GM19240 (cell line): Measurements from ENCODE around the gene SH3BP4.

Experiments used
- DNase-seq: peaks from one replicate; pipeline ENCODE4 v3.0.0; 2011; ENCODE audit warnings: low spot score; ENCODE audit not compliant: insufficient read length

Gene SH3BP4

DNA sequence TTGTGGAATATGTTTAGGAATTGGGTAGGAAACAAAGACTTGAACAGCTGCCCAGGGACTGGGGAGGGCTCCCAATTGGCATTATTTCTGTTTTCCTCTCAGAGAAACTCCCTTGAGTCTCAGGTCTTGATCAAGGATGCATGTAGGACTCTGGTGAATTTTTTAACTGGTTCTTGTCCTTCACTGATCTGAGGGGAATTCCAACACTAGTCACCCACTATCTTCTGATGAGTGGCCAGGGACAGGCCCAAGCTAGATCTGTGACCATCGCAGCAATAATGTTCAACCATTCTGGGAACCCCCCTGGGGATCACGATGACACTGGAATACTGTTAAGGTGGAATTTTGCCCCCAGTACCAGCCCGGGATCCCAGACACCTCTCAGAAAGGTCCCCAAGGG is 132.0 kb downstream of the SH3BP4 start:
- DNase-seq: no peak

DNA sequence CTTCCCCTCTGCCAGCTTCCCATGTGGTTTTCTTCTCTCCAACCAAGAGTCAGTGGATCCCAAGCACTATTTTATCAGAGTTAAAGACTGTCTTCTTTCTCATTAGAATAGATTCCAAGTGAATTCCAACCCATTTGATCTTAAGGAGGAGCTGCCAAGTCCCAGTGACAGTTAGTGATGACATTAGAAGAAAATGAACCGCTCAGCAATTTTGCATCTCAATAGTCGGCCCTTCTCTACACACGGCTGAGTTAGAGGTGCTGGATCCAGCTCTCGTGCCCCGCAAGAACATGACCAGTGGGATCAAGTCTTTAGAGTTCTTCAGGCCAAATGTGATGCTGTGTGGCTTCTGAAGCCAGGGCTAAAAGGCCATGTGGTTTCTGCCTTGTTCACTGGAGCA is 132.6 kb downstream of the SH3BP4 start:
- DNase-seq: no peak

GRCh38 chr2:235085476-235085875 is 133.7 kb downstream of the SH3BP4 start:
- DNase-seq: no peak

DNA sequence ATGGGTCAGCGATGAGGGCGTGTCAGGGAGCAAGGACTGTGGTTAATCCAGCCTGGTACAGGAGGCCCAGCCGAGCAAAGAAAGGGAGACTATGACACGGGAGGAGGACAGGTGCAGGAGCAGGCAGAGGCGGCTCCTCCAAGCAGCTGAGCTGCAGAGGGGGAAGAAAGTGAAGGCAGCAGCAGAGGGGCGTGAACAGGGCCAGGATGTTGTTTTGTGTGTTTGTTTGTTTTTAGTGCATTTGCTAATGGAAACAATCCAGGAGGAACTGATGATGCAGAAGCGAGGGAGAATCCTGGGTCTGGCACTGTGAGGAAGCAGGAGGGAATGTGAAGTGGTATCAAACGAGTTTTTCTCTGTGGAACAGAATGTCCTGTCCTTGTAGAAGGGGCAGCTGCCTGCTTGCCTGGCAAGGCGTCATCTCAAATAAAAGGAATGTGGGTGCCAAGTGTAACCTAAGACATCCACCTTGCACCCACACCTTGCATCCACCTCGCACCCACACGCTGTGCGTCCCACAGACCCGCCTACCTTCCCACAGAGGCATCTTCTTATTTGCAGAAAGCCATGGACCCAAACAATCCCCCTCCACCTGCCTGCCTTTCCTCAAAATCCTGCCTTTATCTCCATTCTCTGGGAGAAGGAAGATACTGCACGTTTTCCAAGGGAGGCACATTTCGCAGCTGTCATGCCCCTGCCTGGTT is 134.8 kb downstream of the SH3BP4 start:
- DNase-seq: no peak

DNA sequence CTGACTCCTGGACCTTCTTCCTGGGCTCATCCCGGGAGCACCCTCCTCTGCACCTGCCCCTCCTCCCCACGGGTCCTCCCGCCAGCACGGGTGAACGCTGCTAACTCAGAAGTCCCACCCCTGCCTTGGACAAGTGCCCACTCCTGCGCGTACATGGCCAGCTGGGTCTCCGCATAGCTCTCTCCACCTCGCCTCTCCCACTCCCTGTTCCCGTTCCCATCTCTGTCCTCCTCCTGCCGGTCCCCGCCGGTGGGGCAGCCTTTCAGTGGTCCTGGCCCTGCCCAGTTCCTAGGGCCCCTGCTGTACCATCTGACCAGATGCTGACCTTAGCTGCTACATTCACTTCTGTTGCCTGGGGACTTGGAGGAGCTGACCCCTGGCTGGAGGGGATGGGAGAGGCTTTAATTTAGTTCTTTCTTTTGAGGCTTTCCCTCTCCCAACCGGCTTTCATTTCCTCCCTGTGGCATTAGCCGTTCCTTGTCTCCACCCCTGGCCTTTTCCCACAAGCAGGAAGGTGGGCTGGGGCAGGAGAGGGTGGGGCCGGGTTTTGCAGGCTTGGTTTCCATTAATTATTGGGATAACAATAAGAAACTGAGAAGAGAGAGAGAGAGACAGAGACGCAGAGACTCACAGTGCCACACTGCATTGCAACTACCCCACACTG is 136.1 kb downstream of the SH3BP4 start:
- DNase-seq: no peak

DNA sequence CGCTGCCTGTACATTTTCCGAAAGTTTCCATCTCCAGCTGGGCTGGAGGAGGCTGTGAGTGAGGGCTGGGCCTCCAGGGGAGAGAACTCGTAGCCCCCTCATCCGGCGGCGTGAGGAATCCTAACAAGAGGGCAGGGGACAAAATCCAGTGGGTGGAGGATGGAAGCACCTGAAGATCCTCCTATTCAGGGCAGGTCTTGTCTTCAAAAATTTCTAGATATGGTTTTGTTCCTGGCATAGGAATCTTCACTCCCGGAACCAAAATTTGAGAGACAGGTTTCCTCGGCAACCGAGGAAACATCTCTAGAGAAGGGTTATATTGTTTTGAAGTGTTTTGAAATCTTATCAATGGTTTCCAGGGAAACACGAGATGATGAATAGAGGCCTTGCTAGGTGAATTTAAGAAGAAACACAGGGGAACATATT is 136.7 kb downstream of the SH3BP4 start:
- no peak for DNase-seq

GRCh38 chr2:235091421-235091820 is 139.6 kb downstream of the SH3BP4 start:
- DNase-seq: no peak

GRCh38 chr2:235091983-235092382 is 140.2 kb downstream of the SH3BP4 start:
- no peak for DNase-seq

DNA sequence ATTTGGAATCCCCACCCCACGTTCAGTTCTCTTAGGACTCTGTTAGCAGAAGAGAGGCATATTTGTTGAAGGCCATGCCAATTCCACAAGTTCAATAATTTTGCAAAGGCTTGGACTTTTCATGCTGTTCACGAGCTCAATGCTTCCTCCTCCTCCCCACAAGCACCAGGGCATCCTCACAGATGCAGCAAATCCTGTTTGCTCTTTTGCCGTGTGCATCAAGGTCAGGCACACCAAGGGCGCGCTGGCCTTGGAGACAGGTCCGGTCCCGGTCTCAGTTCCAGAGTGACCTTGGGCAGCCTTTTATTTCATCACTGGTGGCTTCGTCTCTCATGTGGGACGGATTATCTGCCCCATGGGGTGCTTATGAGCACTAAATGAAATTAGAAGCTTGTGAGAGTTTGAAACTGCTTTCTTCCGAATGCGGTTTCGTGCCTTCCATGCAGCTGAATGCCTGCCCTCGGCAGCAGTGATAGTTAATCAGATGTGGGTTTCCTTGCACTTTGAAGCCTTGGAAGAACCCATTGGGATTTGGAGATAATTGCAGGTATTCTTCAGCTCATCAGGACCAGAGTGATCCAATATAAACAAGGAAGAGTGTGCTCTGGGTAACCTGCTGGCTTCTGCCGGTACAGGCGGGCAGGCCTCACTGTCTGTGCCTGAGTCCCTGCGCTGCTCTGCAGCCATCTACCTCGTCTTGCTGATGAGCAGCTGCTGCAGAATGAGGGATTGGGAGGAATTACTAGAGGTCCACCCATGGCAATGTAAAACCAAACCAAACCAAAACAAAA is 140.8 kb downstream of the SH3BP4 start:
- no peak for DNase-seq

DNA sequence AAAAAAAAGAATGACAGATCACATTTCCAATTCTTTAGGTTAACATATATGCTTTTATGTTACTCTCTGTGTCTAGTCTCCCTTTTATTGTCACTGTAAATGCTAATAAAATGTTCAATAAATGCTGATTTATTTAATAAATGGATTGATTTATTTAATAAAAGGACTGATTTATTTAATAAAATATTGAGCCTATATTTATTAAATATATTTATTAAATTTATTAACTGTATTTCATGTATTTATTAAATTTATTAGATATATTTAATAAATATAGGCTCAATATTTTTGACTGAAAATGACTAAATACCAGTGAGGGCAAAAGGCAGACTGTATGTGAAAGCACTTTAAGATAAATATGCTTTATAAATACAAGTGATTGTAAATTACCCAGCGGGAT is 142.6 kb downstream of the SH3BP4 start:
- DNase-seq: no peak

GRCh38 chr2:235095569-235095968 is 143.8 kb downstream of the SH3BP4 start:
- no peak for DNase-seq

GRCh38 chr2:235096447-235096846 is 144.6 kb downstream of the SH3BP4 start:
- DNase-seq: no peak

GRCh38 chr2:235097196-235097595 is 145.4 kb downstream of the SH3BP4 start:
- DNase-seq: no peak

DNA sequence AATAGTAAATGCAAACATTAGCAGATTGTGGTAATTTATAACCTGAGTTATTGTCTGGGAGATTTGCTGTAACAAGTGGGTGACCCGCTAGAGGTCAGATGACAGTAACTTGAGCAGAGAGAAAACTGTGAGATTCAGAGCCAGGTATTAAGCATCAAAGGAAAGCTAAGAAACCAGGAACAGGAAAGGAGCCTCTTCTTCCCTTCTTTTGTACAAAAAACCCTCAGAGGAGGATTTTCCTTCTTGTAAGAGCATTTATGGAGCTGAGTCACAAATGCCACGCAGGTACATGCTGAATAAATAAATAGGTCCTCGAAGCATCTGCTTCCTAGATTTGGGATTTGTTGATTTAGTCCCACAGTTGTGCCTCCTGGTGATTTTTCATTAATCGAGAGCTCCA is 146.5 kb downstream of the SH3BP4 start:
- no peak for DNase-seq

DNA sequence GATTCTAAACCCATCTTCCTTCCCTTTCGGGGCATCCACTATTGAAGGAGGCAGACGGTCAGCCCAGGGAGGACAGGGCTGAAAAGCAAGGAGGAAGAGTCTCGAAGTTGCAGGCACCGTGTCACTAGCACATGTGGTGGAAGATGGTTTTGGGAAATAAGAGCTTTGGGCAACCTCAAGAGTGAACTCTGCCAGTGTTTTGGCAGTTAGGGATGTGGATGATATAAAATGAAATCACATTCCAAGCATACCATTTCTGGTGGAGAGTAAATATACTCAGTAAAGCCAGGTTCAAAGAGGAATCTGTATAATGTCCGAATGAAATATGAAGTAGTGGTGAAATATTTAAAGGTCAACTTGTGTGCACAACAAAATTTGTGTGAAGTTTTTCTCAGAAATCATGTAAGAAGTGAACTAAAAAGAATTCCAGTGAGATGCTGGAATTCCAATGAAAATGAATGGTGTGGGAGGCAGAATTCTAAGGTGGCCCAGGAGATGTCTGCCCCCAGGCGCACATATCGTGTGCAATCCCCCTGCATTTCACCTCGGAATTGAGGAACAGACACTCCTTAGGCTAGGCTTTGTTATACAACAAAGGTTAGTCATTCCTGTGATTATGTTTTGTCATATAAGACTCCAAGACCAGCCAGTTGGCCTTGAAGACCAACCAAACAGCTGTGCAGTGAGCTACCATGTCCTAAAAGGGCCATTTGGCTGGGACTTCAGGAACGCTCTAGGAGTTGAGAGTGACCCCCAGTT is 147.1 kb downstream of the SH3BP4 start:
- DNase-seq: no peak

GRCh38 chr2:235102896-235103295 is 151.1 kb downstream of the SH3BP4 start:
- no peak for DNase-seq
